MM.1S (cell line): ENCODE results near the gene TMC4.

Experiments used
- DNase-seq: peaks from one replicate; pipeline ENCODE4 v3.0.0-alpha.2; 2015
- H2AFZ ChIP-seq: fragments of 300-600 bp; sonication (generic); 2 replicates; pipeline ENCODE4 v1.6.0; 2016; ENCODE audit warnings: antibody characterized with exemption, low read length
- H3F3A ChIP-seq: fragments of 300-600 bp; sonication (generic); 2 replicates; pipeline ENCODE4 v1.6.1; 2016; ENCODE audit warnings: mild to moderate bottlenecking, antibody characterized with exemption, low read length, moderate library complexity, mixed read lengths; ENCODE audit not compliant: insufficient read depth
- H3K27ac ChIP-seq: fragments of 300-600 bp; sonication (generic); 2 replicates; pipeline ENCODE4 v1.5.1; 2016; ENCODE audit warnings: mild to moderate bottlenecking, low read length
- H3K27me3 ChIP-seq: fragments of 300-600 bp; sonication (generic); replicated peaks from 2 replicates; pipeline ENCODE4 v1.6.0; 2016; ENCODE audit warnings: low read length; ENCODE audit not compliant: insufficient read depth
- H3K36me3 ChIP-seq: fragments of 300-600 bp; sonication (generic); replicated peaks from 2 replicates; pipeline ENCODE4 v1.6.1; 2016; ENCODE audit warnings: mild to moderate bottlenecking, low read length, mixed read lengths; ENCODE audit not compliant: insufficient read depth
- H3K4me1 ChIP-seq: fragments of 300-600 bp; sonication (generic); 2 replicates; pipeline ENCODE4 v1.6.1; 2016; ENCODE audit warnings: low read length, mixed read lengths
- H3K4me2 ChIP-seq: fragments of 300-600 bp; sonication (generic); 2 replicates; pipeline ENCODE4 v1.6.0; 2016; ENCODE audit warnings: low read depth, low read length
- H3K4me3 ChIP-seq: fragments of 300-600 bp; sonication (generic); 2 replicates; pipeline ENCODE4 v1.5.1; 2016; ENCODE audit warnings: low read length, mixed read lengths
- H3K79me2 ChIP-seq: fragments of 300-600 bp; sonication (generic); 2 replicates; pipeline ENCODE4 v1.6.1; 2016; ENCODE audit warnings: mixed run types, low read length, mixed read lengths
- H3K9ac ChIP-seq: fragments of 300-600 bp; sonication (generic); 2 replicates; pipeline ENCODE4 v1.6.1; 2016; ENCODE audit warnings: low read length, mixed read lengths
- H3K9me2 ChIP-seq: fragments of 300-600 bp; sonication (generic); replicated peaks from 2 replicates; pipeline ENCODE4 v1.6.1; 2016; ENCODE audit warnings: mild to moderate bottlenecking, low read length, mixed read lengths; ENCODE audit not compliant: insufficient read depth
- H3K9me3 ChIP-seq: fragments of 300-600 bp; sonication (generic); replicated peaks from 2 replicates; pipeline ENCODE4 v1.6.1; 2016; ENCODE audit warnings: mild to moderate bottlenecking, low read length, mixed read lengths; ENCODE audit not compliant: insufficient read depth
- H4K20me1 ChIP-seq: fragments of 300-600 bp; sonication (generic); 2 replicates; pipeline ENCODE4 v1.6.1; 2016; ENCODE audit warnings: mild to moderate bottlenecking, low read length, moderate library complexity, mixed read lengths; ENCODE audit not compliant: insufficient read depth
- EZH2 ChIP-seq: fragments of 300-600 bp; sonication (generic); optimal IDR thresholded peaks from 2 replicates; pipeline ENCODE3; 2017; ENCODE audit warnings: low read depth, mild to moderate bottlenecking, antibody characterized with exemption, low read length, mixed read lengths
- EZH2phosphoT487 ChIP-seq: fragments of 300-600 bp; sonication (generic); IDR thresholded peaks from 2 replicates; pipeline ENCODE4 v1.6.1; 2018; ENCODE audit warnings: antibody characterized with exemption, low read length
- TF ChIP-seq, protein P1 (sequence below): fragments of 300-600 bp; sonication (generic); IDR thresholded peaks from 2 replicates; pipeline ENCODE4 v1.5.1; 2016; ENCODE audit warnings: antibody characterized with exemption, low read length, mixed read lengths

TMC4 gene

DNA sequence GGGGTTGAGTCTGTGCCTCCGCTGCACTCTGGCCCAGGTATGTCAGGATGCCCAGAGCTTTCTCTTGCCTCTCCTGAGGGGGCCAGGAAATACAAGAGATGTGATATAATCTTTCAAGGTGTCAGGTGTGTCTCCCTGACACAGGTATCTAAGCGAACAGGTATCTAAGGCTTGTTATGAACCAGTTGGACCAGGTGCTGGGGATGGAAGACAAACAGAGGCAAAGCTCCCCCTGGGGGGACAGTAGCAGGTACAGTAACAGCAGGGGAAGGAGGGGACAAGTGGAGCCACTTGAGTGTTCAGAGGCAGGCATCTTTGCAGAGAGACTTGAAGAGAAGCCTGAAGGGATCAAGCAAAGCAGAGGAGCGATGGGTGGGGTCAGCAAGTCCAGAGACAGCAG lies 16.0 kb downstream of the TMC4 start:
- no peak overlapping the region for H3K9ac ChIP-seq
- H3K4me1 ChIP-seq = peaks cover 10% of the 10 kb centered on the region; the same call in 1 of the 2 replicates
- H3K4me3 ChIP-seq = no peak overlapping the region
- H4K20me1 ChIP-seq = no peaks in the 10 kb centered on the region
- no peak overlapping the region for H2AFZ ChIP-seq
- H3K79me2 ChIP-seq = peaks cover 30% of the 10 kb centered on the region
- no peaks in the 10 kb centered on the region for H3K9me3 ChIP-seq
- no peak overlapping the region for H3K27ac ChIP-seq
- peaks cover 8% of the 10 kb centered on the region; the same call in 1 of the 2 replicates for H3K36me3 ChIP-seq
- no peaks in the 10 kb centered on the region for H3K27me3 ChIP-seq
- peaks cover 25% of the 10 kb centered on the region for H3F3A ChIP-seq
- DNase-seq = no peak
- no peaks in the 10 kb centered on the region for H3K9me2 ChIP-seq
- H3K4me2 ChIP-seq = no peak overlapping the region
- TF ChIP-seq EZH2 (no peak), EZH2phosphoT487 (no peak)
- TF ChIP-seq, protein P1, sequence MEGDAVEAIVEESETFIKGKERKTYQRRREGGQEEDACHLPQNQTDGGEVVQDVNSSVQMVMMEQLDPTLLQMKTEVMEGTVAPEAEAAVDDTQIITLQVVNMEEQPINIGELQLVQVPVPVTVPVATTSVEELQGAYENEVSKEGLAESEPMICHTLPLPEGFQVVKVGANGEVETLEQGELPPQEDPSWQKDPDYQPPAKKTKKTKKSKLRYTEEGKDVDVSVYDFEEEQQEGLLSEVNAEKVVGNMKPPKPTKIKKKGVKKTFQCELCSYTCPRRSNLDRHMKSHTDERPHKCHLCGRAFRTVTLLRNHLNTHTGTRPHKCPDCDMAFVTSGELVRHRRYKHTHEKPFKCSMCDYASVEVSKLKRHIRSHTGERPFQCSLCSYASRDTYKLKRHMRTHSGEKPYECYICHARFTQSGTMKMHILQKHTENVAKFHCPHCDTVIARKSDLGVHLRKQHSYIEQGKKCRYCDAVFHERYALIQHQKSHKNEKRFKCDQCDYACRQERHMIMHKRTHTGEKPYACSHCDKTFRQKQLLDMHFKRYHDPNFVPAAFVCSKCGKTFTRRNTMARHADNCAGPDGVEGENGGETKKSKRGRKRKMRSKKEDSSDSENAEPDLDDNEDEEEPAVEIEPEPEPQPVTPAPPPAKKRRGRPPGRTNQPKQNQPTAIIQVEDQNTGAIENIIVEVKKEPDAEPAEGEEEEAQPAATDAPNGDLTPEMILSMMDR = no peak

DNA sequence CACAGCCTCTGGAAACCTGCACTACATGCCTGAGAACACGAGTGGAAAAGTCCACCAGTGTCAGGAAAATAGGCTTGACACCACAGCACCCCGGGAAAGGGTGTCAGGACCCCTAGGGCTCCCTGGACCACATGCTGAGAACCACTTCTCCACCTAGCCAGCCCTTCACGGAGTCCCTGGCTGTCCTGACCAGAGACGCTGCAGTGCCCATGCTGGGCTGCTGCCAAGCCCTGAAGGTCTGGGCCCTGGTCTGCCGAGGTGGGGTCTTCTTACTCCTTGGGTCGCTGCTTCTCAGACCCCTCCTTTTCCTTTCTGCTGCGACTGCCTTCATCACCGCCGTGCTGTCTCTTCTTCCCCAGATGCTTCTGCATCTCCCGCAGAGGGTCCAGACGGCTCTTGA lies 16.5 kb downstream of the TMC4 start:
- H3K9me2 ChIP-seq = no peaks in the 10 kb centered on the region
- no peak overlapping the region for H3K4me3 ChIP-seq
- H3K9me3 ChIP-seq = no peaks in the 10 kb centered on the region
- no peak for DNase-seq
- no peak overlapping the region for H2AFZ ChIP-seq
- H3F3A ChIP-seq = peaks cover 25% of the 10 kb centered on the region
- peaks cover 10% of the 10 kb centered on the region; the same call in 1 of the 2 replicates for H3K4me1 ChIP-seq
- TF ChIP-seq EZH2phosphoT487 (no peak), EZH2 (no peak)
- TF ChIP-seq, protein P1 = no peak
- no peak overlapping the region for H3K9ac ChIP-seq
- H4K20me1 ChIP-seq = no peaks in the 10 kb centered on the region
- H3K79me2 ChIP-seq = peaks cover 30% of the 10 kb centered on the region
- no peak overlapping the region for H3K4me2 ChIP-seq
- no peak overlapping the region for H3K27ac ChIP-seq
- no peaks in the 10 kb centered on the region for H3K27me3 ChIP-seq
- H3K36me3 ChIP-seq = peaks cover 8% of the 10 kb centered on the region; the same call in 1 of the 2 replicates

DNA sequence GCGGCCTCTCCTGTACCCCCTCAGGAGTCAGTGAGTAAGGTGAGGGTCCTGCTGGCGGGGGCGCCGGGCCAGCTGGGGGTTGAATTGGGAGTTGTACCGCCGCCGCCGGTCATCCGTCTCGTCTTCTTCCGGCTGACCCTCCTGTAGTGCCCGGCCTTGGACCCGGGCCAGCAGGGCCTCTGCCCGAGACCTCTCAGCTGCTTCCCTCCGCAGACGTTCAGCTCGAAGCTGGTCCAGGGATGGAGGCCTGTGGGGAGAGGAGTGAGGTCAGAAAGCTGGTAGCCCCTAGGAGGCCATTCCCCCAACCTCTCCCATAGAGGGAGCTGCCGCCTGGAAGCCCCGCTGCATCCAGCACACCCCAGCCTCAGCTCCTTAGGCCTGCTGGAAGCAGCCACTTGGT lies 17.3 kb downstream of the TMC4 start:
- Histone ChIP-seq H3K4me2 (no peak overlapping the region), H3K36me3 (peaks cover 8% of the 10 kb centered on the region; the same call in 1 of the 2 replicates), H4K20me1 (no peaks in the 10 kb centered on the region)

More for the DNA sequence above, 17.3 kb downstream of the TMC4 start:
- no peak for DNase-seq
- Histone ChIP-seq H3K27me3 (no peaks in the 10 kb centered on the region), H3K4me3 (no peak overlapping the region), H3F3A (peaks cover 25% of the 10 kb centered on the region), H2AFZ (no peak overlapping the region), H3K27ac (no peak overlapping the region), H3K9ac (no peak overlapping the region), H3K9me2 (no peaks in the 10 kb centered on the region), H3K79me2 (peaks cover 27% of the 10 kb centered on the region), H3K4me1 (peaks cover 10% of the 10 kb centered on the region; the same call in 1 of the 2 replicates), H3K9me3 (no peaks in the 10 kb centered on the region)
- TF ChIP-seq EZH2phosphoT487 = no peak
- TF ChIP-seq, protein P1 = no peak
- TF ChIP-seq EZH2 = no peak
